ENCODE results near the gene BTBD16. TPM values are rescaled to one million over a fixed set of nuclear protein-coding genes. Genes with fewer than 3 reads are reported as not detected.

The BTBD16 gene
- total and polyA plus RNA-seq, 10 of the 15 experiments (the other 5 are each of a cell fraction or from before 2014, with no cell fraction given) = 0.11 TPM; not detected in 9

- Histone ChIP-seq H3K79me2 (ENCODE audit: control insufficient read depth, insufficient read depth, low read length) (no peaks in the 10 kb centered on the region), H3K27ac (ENCODE audit: control insufficient read depth, insufficient read depth) (no peak overlapping the region), H4K20me1 (ENCODE audit: control insufficient read depth, insufficient read depth) (no peaks in the 10 kb centered on the region), H3K4me1 (ENCODE audit: control insufficient read depth, insufficient read depth, low read length) (no peaks in the 10 kb centered on the region), H3K9ac (ENCODE audit: control insufficient read depth, insufficient read depth, low read length) (no peak overlapping the region), H3K36me3 (ENCODE audit: control insufficient read depth in 2 of 2, insufficient read depth in 2 of 2, low read length in 1 of 2) (no peaks in the 10 kb centered on the region), H3K27me3 (replicated peaks in 1 of 2; ENCODE audit: control insufficient read depth in 2 of 2, insufficient read depth in 2 of 2, low read length in 1 of 2) (peaks cover 0 to 7% of the 10 kb centered on the region in 2 experiments; a peak in 2 of 4 replicates), H2AFZ (ENCODE audit: control insufficient read depth, low read depth, low read length) (no peak overlapping the region), H3K4me3 (no peak overlapping the region), H3K9me3 (replicated peaks; ENCODE audit: control insufficient read depth, insufficient read depth, low read length) (no peaks in the 10 kb centered on the region), H3K4me2 (ENCODE audit: control insufficient read depth, insufficient read depth) (no peak overlapping the region)
- no peak for DNase-seq (ENCODE audit: low read depth, low spot score)
- no peak for ATAC-seq
- FAIRE-seq = no peak
- no TSS peak for BruUV-seq (replicated peaks)
- 0% methylated on average over 2 of the region's 2 CpGs for WGBS (ENCODE audit: insufficient coverage, insufficient replicate concordance, low lambda C conversion rate, missing lambda C conversion rate)
- POLR2A ChIA-PET = no interaction called here
- CTCF ChIA-PET = no interaction called here
- intact Hi-C loops (cut with micrococcal nuclease; ENCODE audit: unreplicated experiment) (no loop called here), in situ Hi-C loops (cut with MboI) (no loop called here)
- RAD21 ChIA-PET (ENCODE audit: unreplicated experiment) = no interaction called here
- SMC1A ChIA-PET (ENCODE audit: uncharacterized antibody, unreplicated experiment) = no interaction called here
- TF ChIP-seq RBBP5 (conservative IDR thresholded peaks at IDR 0.05) (no peak), ZNF274 (IDR thresholded peaks at IDR 0.05; ENCODE audit: insufficient read depth, insufficient read length) (no peak), BCLAF1 (IDR thresholded peaks at IDR 0.05) (no peak), MEF2A (IDR thresholded peaks at IDR 0.05; ENCODE audit: insufficient read depth, low read depth, low read length) (no peak), YBX1 (IDR thresholded peaks at IDR 0.05) (no peak), NR2C1 (IDR thresholded peaks at IDR 0.05) (no peak), ZNF687 (IDR thresholded peaks at IDR 0.05) (no peak), REST (IDR thresholded peaks at IDR 0.05; ENCODE audit: low read depth, low read length) (no peak), USF2 (IDR thresholded peaks at IDR 0.05; ENCODE audit: borderline replicate concordance, low read depth, low read length) (no peak), TAF1 (IDR thresholded peaks at IDR 0.05; ENCODE audit: borderline replicate concordance, low read depth, low read length) (no peak), SMAD1 (IDR thresholded peaks at IDR 0.05; ENCODE audit: low read depth, partially characterized antibody) (no peak), DPF2 (IDR thresholded peaks at IDR 0.05) (no peak), POLR2AphosphoS5 (IDR thresholded peaks at IDR 0.05; ENCODE audit: low read length) (no peak), BMI1 (IDR thresholded peaks at IDR 0.05; ENCODE audit: borderline replicate concordance) (no peak), RAD21 (IDR thresholded peaks at IDR 0.05; ENCODE audit: insufficient read depth, low read depth, low read length) (no peak)
These were observed 91.5 kb downstream of the BTBD16 start for GRCh38 chr10:122362621-122363020.
